Measurements from ENCODE around the gene SLC6A1. TPM values are rescaled to one million over a fixed set of nuclear protein-coding genes. Genes with fewer than 3 reads are reported as not detected.

Gene SLC6A1
- polyA plus RNA-seq, 1 of the 3 experiments (the other 2 are of a cell fraction): not detected

DNA sequence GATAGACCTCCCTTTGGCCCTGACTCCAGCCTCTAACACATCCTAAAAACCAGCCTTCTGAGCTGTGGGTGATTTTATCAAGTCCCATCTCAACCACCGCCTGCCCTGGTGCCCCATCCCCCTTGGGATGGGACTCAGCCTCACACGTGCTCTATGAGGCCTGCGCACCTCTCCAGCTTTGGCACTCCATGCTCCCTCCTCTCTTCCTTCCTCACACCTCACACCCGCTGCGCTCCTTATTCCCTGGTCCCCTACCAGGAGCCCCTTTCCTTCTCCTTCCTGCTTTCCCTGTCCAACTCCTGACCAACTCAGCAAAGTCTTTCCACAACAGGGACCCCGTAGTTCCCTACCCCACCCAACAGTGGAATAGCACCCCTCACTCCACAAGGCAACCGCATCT, 18.4 kb upstream of the SLC6A1 start:
- no peak overlapping the region for H3K27ac ChIP-seq (ENCODE audit: low read depth in 2 of 2, low read length in 1 of 2)
- no peaks in the 10 kb centered on the region for H3K9me2 ChIP-seq
- no peaks in the 10 kb centered on the region for H3K4me1 ChIP-seq (ENCODE audit: control insufficient read depth in 1 of 2, insufficient read depth in 2 of 2, low read depth in 1 of 2, low read length in 1 of 2)
- TF ChIP-seq, protein P1, sequence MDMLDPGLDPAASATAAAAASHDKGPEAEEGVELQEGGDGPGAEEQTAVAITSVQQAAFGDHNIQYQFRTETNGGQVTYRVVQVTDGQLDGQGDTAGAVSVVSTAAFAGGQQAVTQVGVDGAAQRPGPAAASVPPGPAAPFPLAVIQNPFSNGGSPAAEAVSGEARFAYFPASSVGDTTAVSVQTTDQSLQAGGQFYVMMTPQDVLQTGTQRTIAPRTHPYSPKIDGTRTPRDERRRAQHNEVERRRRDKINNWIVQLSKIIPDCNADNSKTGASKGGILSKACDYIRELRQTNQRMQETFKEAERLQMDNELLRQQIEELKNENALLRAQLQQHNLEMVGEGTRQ (IDR thresholded peaks at IDR 0.05; ENCODE audit: borderline replicate concordance, low read depth, low read length): no peak
- TF ChIP-seq TCF12 (IDR thresholded peaks at IDR 0.05): no peak
- TF ChIP-seq POLR2AphosphoS5 (IDR thresholded peaks at IDR 0.05; ENCODE audit: low read depth, low read length): no peak
- TF ChIP-seq JUND (IDR thresholded peaks at IDR 0.05): no peak
- TF ChIP-seq, protein P2, sequence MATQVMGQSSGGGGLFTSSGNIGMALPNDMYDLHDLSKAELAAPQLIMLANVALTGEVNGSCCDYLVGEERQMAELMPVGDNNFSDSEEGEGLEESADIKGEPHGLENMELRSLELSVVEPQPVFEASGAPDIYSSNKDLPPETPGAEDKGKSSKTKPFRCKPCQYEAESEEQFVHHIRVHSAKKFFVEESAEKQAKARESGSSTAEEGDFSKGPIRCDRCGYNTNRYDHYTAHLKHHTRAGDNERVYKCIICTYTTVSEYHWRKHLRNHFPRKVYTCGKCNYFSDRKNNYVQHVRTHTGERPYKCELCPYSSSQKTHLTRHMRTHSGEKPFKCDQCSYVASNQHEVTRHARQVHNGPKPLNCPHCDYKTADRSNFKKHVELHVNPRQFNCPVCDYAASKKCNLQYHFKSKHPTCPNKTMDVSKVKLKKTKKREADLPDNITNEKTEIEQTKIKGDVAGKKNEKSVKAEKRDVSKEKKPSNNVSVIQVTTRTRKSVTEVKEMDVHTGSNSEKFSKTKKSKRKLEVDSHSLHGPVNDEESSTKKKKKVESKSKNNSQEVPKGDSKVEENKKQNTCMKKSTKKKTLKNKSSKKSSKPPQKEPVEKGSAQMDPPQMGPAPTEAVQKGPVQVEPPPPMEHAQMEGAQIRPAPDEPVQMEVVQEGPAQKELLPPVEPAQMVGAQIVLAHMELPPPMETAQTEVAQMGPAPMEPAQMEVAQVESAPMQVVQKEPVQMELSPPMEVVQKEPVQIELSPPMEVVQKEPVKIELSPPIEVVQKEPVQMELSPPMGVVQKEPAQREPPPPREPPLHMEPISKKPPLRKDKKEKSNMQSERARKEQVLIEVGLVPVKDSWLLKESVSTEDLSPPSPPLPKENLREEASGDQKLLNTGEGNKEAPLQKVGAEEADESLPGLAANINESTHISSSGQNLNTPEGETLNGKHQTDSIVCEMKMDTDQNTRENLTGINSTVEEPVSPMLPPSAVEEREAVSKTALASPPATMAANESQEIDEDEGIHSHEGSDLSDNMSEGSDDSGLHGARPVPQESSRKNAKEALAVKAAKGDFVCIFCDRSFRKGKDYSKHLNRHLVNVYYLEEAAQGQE (IDR thresholded peaks at IDR 0.05; ENCODE audit: low read depth, low read length): no peak
- TF ChIP-seq FOXM1 (IDR thresholded peaks at IDR 0.05; ENCODE audit: low read depth): no peak
- TF ChIP-seq, protein P3, sequence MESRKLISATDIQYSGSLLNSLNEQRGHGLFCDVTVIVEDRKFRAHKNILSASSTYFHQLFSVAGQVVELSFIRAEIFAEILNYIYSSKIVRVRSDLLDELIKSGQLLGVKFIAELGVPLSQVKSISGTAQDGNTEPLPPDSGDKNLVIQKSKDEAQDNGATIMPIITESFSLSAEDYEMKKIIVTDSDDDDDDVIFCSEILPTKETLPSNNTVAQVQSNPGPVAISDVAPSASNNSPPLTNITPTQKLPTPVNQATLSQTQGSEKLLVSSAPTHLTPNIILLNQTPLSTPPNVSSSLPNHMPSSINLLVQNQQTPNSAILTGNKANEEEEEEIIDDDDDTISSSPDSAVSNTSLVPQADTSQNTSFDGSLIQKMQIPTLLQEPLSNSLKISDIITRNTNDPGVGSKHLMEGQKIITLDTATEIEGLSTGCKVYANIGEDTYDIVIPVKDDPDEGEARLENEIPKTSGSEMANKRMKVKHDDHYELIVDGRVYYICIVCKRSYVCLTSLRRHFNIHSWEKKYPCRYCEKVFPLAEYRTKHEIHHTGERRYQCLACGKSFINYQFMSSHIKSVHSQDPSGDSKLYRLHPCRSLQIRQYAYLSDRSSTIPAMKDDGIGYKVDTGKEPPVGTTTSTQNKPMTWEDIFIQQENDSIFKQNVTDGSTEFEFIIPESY (IDR thresholded peaks at IDR 0.05; ENCODE audit: borderline replicate concordance, low read depth): no peak
- WGBS (ENCODE audit: low lambda C conversion rate): 55% methylated on average over 7 of the region's 7 CpGs
- H3K9me3 ChIP-seq: no peaks in the 10 kb centered on the region
- no peaks in the 10 kb centered on the region for H3K27me3 ChIP-seq (ENCODE audit: insufficient read depth)
- ChIA-PET CTCF (interaction anchor here (0.7 to 3.0 kb wide), 4 partner anchors 9 to 86 kb away, joined by 3 to 12 read pairs (median 6); no protein-coding TSS in a partner anchor), POLR2A (no interaction called here)
- no peaks in the 10 kb centered on the region for H3K36me3 ChIP-seq (replicated peaks in 1 of 2; ENCODE audit: control insufficient read depth in 1 of 2, insufficient read depth in 2 of 2, low read length in 1 of 2)
- no peak overlapping the region for H2AFZ ChIP-seq (ENCODE audit: low read depth)
- H3K9ac ChIP-seq: no peak overlapping the region
- no peak overlapping the region for H3K4me2 ChIP-seq
- no peaks in the 10 kb centered on the region for H3F3A ChIP-seq (replicated peaks; ENCODE audit: insufficient read depth)
- H3K79me2 ChIP-seq (ENCODE audit: insufficient read depth): no peaks in the 10 kb centered on the region
- H3K4me3 ChIP-seq (ENCODE audit: low read depth in 2 of 2, low read length in 1 of 2): no peak overlapping the region
- DNase-seq: no peak
- no peaks in the 10 kb centered on the region for H4K20me1 ChIP-seq (ENCODE audit: insufficient read depth)

DNA sequence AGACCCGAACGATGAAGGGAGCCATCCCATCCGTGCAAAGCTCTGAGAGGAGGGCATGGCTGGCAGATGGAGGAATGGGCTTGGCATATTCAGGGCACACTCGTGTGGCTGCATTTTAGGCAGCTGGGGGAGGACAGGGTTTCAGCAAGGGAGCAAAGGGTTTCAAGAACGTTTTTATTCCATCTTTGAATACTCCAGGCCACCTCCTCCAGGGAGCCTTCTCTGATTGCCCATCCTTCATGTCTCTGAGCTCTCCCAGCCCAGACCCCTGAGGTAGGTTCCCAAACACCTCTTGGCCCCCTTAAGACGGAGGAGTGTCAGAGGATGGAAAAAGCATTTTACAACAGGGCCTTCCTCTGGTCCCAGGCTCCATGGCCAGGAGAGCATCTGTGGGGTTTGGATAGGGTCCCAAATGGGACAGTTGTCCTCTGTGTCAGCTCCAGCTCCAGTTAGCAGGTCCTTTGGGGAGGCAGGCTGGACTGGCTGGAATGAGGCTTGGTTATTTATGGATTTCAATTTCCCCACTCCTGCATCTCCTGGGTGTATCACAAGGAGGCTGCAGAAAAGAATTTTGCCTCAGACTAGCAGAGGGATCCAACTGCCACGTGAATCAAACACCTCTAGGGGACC, 17.7 kb upstream of the SLC6A1 start:
- ChIA-PET CTCF (interaction anchor here (0.7 to 3.0 kb wide), 3 partner anchors 8 to 85 kb away, joined by 3 to 12 read pairs (median 9); no protein-coding TSS in a partner anchor), POLR2A (no interaction called here)

More for the DNA sequence above, 17.7 kb upstream of the SLC6A1 start:
- H3K27ac ChIP-seq (ENCODE audit: low read depth in 2 of 2, low read length in 1 of 2): no peak overlapping the region
- no peaks in the 10 kb centered on the region for H3K27me3 ChIP-seq (ENCODE audit: insufficient read depth)
- no peaks in the 10 kb centered on the region for H3K36me3 ChIP-seq (replicated peaks in 1 of 2; ENCODE audit: control insufficient read depth in 1 of 2, insufficient read depth in 2 of 2, low read length in 1 of 2)
- no peak overlapping the region for H3K4me2 ChIP-seq
- H3K9ac ChIP-seq: no peak overlapping the region
- DNase-seq: no peak
- H3K4me3 ChIP-seq (ENCODE audit: low read depth in 2 of 2, low read length in 1 of 2): no peak overlapping the region
- H3F3A ChIP-seq (replicated peaks; ENCODE audit: insufficient read depth): no peaks in the 10 kb centered on the region
- H3K9me2 ChIP-seq: no peaks in the 10 kb centered on the region
- TF ChIP-seq ELF1 (IDR thresholded peaks at IDR 0.05): no peak
- TF ChIP-seq YY1 (IDR thresholded peaks at IDR 0.05; ENCODE audit: low read depth): no peak
- no peak for TF ChIP-seq FOSL2 (IDR thresholded peaks at IDR 0.05; ENCODE audit: borderline replicate concordance, low read depth)
- TF ChIP-seq RAD21 (IDR thresholded peaks at IDR 0.05; ENCODE audit: low read length): no peak
- TF ChIP-seq POLR2AphosphoS5 (IDR thresholded peaks at IDR 0.05; ENCODE audit: low read depth, low read length): no peak
- no peak for TF ChIP-seq SMC3 (IDR thresholded peaks at IDR 0.05; ENCODE audit: low read depth, low read length)
- no peak overlapping the region for H2AFZ ChIP-seq (ENCODE audit: low read depth)
- H3K4me1 ChIP-seq (ENCODE audit: control insufficient read depth in 1 of 2, insufficient read depth in 2 of 2, low read depth in 1 of 2, low read length in 1 of 2): no peaks in the 10 kb centered on the region
- 35% methylated on average over 7 of the region's 7 CpGs for WGBS (ENCODE audit: low lambda C conversion rate)
- no peaks in the 10 kb centered on the region for H3K9me3 ChIP-seq
- no peaks in the 10 kb centered on the region for H3K79me2 ChIP-seq (ENCODE audit: insufficient read depth)
- no peaks in the 10 kb centered on the region for H4K20me1 ChIP-seq (ENCODE audit: insufficient read depth)
